ENCODE data around the gene PHLDA3.
A peak's percentile ranks its signal among the peaks of the same experiment; 100 is the strongest.
"Not testable (repeated sequence)": the region's sequence is repeated elsewhere in the genome, so short reads cannot be mapped to it uniquely, and the experiment has no call there.

PHLDA3 gene

DNA sequence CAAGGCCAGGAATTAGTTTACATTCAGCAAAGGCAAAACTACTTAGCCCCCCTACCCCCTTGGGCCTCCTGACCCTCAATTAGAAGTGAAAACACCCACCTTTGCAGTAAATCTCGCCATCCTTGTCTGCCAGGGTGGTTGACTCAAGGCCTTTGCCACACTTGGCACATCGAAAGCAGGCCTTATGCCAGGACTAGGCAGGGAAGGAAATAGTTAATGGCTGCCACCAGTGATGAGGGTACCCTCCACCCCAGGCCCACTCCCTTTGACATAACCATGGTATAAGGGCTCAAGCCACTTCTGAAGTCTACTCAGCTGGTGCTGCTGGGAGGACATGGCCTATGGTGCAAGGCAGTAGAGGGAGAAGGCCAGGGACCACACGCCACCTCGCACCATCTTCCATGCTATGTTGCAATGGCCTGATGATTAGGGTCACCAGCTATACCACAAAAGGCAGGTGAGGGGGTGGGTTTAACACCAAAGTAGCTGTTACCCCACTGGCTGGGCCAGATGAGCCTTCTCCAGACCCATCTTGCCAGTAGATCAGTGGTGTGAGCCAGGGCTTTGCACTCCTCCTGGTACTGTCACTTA, 16.3 kb upstream of the PHLDA3 start:
- no peak for DNase-seq

- no peak for DNase-seq
Measured at GRCh38 chr1:201483373-201483949, 14.5 kb upstream of the PHLDA3 start.

DNA sequence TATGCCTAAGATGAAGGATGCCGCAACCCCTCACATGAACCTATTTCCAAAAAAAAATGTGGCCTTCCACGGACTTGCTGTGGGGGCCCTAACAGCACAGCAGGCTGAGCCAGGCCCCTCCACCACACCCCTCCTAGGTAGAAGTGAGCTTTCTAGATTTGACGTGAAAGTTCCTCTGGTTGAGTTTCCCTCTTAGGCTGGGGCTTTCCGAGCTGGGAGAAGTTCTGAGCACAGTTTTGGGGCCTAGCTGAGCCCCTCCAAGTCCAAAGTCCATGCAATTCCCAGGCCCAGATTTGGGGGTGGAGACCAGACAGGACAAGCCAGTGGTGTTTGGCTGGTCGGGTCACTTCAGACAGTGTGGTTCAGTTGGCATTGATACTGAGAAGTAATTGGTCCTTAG, 13.8 kb upstream of the PHLDA3 start:
- DNase-seq: no peak

GRCh38 chr1:201481761-201482493, 12.9 kb upstream of the PHLDA3 start:
- peak; percentile 78 for DNase-seq

DNA sequence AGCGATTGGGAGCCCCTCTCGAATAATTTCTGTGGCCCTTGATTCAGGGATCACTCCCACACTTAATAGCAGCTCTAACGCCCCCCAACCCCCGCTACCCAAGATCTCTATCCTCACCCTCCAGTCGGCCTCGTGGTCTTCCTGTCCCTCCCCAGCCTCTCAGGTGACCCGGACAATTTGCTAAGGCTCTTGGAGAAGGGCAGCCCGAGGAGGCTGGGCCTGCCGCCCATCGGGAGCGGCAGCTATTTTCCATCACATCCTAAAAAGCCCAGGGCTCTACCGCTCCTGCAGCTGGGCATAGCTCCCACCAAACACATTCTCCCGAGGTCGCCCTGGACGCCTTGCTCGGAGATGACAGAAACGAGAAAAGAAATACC, 12.0 kb upstream of the PHLDA3 start:
- DNase-seq: no peak

DNA sequence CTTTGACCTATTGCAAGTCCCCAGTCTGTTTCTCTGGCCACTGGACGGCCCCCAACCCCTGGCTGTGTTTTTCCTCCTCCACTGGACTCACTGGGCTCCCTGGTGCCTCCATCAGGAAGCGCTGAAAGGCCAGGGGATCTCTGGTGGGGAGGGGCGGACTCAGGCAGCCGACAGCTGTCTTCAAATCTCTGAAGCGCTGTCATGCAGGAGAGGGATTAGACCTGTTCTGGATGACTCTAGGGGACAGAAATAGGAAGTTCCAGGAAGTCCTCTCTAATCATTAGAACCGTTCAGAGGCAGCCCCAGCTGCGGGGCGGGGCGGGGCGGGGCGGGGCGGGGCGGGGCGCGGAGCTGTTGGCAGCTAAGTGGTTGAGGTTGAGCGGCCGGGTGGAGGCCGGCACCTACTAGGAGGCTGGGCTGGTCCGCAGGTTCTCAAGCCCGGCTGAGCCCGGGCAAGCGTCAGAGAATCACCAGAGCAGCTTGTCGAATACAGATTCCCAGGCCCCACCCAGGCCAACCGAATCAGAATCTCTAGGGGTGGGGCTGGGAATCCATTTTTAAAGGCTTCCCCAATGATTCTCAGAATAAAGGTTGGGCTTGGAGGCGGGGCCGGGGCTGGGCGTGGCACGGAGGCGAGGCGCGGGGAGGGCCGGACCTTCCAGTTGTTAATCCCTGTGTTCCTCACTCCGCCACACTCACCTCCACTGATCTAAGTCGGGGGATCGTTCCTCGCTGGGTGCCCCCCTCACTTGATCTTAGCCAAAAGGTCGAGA, 11.4 kb upstream of the PHLDA3 start:
- DNase-seq: peak; percentile 74

DNA sequence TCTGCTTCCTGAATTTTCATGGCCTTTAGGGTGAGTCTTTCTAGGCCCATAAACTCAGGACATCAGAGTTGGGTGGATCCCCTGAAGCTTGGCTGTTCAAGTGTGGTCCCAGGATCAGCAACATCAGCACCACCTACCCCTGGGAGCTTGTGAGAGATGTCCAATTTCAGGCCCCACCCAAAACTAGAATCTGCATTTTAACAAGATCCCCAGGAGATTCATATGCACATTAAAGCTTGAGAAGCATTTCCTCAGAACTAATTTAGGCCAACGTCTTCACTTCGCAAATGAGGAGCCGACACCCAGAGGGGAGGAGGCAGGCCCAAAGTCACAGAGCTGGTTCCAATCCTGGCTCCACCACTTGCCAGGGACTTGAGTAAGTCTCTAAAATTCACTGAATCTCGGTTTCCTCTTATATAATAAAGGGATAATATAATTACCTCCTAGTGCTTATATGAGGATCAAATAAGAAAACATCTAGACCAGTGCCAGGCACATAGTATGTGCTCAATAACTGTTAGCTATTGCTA, 10.3 kb upstream of the PHLDA3 start:
- no peak for DNase-seq

DNA sequence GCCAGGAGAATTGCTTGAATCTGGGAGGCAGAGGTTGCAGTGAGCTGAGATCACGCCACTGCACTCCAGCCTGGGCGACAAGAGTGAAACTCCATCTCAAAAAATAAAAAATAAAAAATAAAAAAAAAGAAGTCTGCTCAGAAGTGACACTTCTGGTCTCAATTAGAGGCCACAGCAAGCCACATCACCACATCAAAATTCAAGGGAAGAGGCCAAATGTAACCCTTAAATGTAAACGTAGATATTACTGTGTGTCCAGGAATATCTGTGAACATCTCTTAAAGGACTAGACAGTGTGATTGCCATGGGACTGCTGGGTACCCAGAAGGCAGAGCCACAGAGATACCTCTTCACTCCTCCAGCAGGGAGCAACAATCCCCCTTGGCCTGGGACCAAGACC, 9.7 kb upstream of the PHLDA3 start:
- DNase-seq: not testable (repeated sequence)

GRCh38 chr1:201476670-201477344, 7.8 kb upstream of the PHLDA3 start:
- DNase-seq: no peak

GRCh38 chr1:201475915-201476669, 7.1 kb upstream of the PHLDA3 start:
- DNase-seq: no peak

DNA sequence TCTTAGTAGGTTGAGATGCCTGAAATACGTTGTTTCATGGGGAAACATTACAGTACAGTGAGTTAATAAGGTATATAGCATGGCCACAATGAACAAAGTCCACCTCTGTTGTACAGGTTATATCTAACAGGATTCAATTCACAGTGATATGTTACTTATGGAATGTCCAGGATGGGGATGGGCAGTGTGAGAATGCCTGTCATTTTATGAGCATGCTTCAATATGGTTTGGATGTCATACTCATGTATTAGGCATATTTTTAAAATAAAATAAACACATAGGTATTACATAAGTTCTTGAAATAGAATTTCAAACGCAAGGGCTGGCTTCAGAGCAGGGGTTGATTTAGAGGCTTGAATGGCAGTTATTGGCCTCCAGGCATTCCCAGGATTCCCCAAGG, 6.1 kb upstream of the PHLDA3 start:
- DNase-seq: peak; percentile 56

GRCh38 chr1:201473296-201473695, 4.3 kb upstream of the PHLDA3 start:
- DNase-seq: no peak

DNA sequence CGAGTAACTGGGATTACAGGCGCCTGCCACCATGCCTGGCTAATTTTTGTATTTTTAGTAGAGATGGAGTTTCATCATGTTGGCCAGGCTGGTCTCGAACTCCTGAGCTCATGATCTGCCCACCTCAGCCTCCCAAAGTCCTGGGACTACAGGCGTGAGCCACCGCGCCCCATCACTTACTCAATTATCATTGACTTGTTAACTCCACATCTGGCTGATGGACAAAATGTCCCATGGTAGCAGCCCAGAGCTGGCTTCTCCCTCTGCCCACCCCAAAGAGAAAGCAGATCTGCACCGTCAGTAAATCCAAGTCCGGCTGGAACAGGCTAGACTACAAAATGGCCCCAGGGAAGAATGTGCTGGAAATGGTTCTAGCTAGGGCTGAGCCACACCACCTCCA, 3.3 kb upstream of the PHLDA3 start:
- not testable (repeated sequence) for DNase-seq

DNA sequence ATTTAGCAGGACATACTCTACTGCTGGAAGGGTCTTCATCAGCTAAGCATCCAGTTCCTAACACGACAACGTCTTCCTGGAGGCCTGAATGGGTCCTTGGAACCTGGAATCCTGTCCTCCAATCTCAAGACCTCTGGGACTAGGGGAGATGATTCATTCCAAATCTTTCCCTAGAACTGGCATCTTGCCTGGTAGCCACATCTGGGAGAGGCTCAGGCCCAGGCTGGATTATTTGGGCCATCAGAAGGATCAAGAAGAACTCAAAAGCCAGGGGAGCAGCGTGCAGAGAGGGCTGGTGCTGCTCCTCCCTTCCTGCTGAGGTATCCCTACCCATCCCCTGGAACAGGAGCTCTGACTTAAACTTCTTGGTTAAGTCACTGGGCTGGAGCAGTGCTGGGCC, 2.8 kb upstream of the PHLDA3 start:
- peak; percentile 89 for DNase-seq

DNA sequence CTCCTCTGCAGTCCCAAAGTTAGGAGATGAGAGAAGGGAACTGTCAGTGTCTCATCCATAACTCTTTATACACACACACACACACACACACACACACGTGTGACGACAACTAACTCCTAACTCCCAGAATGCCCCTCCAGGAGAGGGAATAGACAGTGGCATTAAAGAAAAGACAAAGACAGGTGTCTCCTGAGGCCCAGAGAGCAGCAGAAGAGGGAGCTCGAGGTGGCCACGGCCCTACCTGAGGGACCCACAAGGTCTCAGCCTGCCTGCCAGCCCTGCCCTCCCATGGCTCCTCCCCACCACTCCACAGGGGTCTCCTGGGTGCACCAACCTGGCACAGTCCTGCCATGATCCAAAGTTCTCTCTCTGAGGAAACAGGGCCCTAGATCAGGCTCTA, 1.6 kb upstream of the PHLDA3 start:
- DNase-seq: no peak

- DNase-seq: no peak
Measured at GRCh38 chr1:201469645-201470074, 672 bp upstream of the PHLDA3 start.

- no peak for DNase-seq
Measured at GRCh38 chr1:201468501-201468843, 516 bp downstream of the PHLDA3 start.

GRCh38 chr1:201466492-201466891, 2.5 kb downstream of the PHLDA3 start:
- DNase-seq: peak; percentile 54

DNA sequence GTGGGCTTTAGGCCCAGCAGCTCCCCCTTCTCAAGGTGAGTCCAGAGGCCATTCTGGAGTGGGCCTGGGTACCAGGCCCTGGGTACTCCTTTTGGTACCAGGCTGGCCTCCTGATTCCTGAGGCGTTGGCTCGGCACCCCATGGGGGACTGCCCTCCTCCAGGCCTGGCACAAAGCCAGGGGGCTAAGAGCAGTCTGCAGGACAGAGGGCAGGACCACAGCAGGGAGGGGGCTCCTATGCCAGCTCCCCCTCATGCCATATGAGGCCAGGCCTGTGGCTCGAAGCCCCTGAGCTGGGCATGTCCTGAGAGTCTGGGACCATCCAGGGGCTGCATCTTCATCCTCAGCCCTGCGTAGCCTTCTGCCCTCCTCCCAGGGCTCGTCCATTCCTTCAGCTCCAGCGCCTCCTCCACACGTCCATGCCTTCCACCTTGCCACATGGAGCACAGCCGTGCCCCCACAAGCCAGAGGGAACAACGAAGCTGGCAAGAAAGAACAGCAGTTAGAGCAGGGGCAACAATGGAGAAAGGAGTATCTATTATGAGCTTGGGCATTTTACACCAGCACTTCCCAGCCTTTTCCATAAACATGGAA, 3.2 kb downstream of the PHLDA3 start:
- DNase-seq: no peak

GRCh38 chr1:201463071-201463552, 5.9 kb downstream of the PHLDA3 start:
- no peak for DNase-seq
